IPS-18c (cell line): ENCODE measurements around the gene UBE2G1.
"Not testable (repeated sequence)": the region's sequence is repeated elsewhere in the genome, so short reads cannot be mapped to it uniquely, and the experiment has no call there.

Experiments
- H3K4me3 ChIP-seq: 2 replicates; pipeline ENCODE4 v1.7.0; 2013; ENCODE audit warnings: low read depth, mild to moderate bottlenecking, low read length, moderate library complexity; ENCODE audit not compliant: insufficient read depth
- H3K9me3 ChIP-seq: one replicate; pipeline ENCODE4 v1.6.1; 2013; ENCODE audit warnings: mild to moderate bottlenecking, low read length, moderate library complexity; ENCODE audit not compliant: control insufficient read depth, insufficient read depth

Gene UBE2G1

DNA sequence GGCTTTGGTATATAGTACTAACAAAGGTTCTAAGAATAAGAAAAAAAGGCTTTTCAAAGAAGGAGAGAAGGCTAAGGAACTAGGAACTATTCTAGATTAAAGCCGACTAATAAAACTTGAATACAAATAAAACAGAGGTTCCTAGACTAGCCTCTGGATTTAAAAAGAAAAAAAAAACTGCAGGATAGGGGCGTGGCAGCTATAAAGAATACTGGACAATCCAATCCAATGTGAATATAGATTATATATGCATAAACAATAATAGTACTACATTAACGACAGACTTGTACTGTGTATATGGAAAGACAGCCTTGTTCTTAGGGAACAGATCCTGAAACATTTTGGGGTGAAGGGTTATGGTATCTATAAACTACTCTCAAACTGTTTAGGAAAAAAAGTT lies 78.8 kb downstream of the UBE2G1 start:
- no peaks in the 10 kb centered on the region for H3K9me3 ChIP-seq
- no peak overlapping the region for H3K4me3 ChIP-seq

DNA sequence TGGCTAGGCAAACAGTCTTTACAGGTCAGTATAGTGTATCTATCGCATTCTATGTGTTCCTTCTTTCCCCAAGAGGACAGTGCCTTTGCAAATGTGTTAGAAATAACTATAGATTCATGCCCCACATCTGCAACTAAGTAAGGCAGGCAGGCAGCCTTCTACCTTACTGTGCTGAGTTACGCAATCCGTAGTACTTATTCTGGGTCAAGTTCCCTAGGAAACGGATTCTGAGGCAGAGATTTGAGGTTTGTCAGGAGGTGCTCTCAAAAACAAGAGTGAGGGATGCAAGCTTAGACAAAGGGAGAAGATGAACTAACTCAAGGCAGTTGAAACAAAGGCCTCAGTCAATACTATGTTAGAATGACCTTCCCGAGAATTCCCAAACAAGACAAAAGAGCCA lies 90.0 kb downstream of the UBE2G1 start:
- Histone ChIP-seq H3K9me3 (no peaks in the 10 kb centered on the region), H3K4me3 (no peak overlapping the region)

DNA sequence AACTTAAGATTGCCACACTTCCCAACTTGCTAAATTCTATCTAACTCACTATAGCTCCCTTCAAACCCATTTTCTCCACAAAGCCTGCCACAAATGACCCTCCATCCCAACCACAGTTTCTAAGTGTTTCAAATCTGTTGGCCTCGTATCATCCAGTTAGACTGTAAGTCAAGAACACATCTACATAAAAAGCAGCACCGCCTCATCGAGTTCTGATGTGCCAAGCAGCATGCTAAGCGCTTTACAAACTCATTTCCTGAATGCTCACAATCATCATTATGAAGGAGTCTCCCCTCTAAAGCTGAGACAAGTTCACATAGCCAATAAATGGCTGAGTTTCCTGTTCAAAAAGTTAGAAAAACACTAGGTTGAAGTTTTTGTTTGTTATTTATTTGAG lies 93.5 kb downstream of the UBE2G1 start:
- H3K9me3 ChIP-seq, result no peaks in the 10 kb centered on the region
- H3K4me3 ChIP-seq, result no peak overlapping the region

DNA sequence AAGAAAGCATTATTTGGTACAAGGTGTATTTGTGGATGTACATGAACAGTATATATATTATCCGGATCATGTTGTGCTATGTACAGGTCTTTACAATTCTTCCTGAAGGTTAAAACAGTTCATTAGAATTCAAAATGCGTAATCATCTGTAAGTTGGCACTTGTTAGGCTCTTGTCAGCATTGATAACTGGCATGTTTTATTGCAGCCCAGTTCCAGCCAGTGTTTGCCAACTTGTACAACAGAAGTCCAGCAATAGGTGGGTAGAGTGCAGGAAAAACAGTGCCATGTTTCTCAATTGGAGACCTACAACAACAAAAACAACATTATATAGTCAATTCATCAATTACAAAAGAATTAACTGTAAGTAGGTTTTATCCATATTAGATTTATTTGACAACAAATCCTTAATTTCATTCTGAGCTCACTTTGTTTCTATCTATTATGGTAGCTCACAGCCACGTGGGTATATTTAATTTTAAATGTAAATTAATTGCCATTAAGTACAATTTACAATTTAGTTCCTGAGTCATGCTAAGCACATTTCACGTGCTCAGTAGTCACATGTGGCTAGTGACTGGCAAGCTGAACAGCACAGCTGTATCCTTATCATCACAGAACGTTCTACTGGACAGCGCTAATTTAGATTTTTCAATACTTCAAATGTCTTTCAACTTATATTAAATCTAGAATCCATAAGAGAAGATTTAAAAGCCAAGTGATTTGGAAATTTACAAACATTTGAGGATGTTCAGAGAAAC lies 94.1 kb downstream of the UBE2G1 start:
- no peak overlapping the region for H3K4me3 ChIP-seq
- H3K9me3 ChIP-seq, result no peaks in the 10 kb centered on the region

DNA sequence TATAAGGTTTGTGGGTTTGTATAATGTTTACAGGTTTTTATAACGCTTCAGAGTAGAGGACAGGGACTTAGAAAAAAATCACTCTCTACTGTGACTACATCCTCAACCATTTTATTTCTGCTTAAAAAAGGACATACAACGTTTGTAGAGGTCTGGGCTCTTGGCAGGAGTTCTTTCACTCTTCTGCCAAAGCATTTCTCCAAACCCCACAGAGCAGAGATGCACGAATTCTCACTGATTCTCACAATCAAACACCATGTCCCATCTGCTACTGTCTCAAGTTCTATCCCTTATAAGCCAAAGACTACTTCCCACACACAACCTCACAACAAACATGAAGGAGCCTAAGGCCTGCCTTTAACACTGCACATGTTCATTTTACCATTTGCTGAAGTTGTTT lies 95.7 kb downstream of the UBE2G1 start:
- H3K4me3 ChIP-seq, result no peak overlapping the region
- no peaks in the 10 kb centered on the region for H3K9me3 ChIP-seq

DNA sequence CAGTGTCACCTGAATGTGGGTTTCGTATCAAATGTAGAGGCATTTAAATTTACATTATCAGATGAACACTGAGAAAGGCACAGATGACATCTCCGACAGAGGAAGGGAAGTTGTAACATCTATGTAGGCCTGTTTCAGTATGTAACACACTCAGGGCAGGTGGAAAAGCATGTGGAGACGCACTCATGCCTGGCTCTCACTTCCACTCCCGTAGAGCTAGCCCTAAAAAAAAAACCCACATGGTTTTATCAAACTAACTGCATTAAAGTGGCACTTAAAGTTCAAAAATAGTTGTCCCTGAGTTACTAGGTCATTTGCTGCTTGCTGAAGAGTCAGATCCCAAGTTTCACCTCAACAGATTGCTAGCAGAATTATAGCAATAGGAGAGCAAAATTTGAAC lies 96.6 kb downstream of the UBE2G1 start:
- Histone ChIP-seq H3K4me3 (no peak overlapping the region), H3K9me3 (no peaks in the 10 kb centered on the region)

DNA sequence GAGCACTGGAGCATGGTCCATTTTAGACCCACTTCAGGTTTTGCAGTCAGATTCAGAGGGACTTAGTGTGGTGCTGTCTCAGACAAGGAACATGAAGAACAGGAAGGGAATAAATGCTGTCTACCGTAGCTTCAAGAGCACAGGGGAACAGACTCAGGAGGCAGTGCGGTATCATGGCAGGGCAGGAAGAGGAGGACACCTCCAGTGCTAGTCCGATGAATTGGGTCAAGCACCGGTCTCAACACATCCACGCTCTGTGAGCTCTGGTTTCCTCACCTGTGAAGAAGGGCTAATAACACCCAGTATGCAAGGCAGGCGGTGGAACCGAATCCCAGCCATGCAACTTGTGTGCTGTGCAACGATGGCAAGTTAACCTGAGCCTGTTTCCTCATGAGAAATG lies 99.1 kb downstream of the UBE2G1 start:
- Histone ChIP-seq H3K4me3 (no peak overlapping the region), H3K9me3 (no peaks in the 10 kb centered on the region)

DNA sequence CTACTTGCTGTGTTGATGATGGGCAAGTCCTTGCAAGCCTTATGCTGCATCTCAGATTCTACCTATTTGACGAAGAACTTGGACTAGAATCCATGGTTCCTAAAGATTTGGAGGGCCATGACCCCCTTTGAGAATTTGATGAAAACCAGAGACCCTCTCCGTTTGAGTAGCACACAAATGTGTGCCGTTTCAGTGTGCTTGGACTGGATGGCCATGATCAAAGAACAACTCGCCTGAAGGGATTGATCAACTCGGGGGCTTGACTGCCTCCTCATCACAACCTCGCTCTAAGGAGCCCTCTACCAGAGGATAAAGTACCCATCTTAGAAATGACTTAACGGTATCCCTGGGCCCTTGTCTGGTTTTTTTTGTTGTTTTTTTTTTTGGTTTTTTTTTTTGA lies 99.9 kb downstream of the UBE2G1 start:
- Histone ChIP-seq H3K9me3 (no peaks in the 10 kb centered on the region), H3K4me3 (no peak overlapping the region)

DNA sequence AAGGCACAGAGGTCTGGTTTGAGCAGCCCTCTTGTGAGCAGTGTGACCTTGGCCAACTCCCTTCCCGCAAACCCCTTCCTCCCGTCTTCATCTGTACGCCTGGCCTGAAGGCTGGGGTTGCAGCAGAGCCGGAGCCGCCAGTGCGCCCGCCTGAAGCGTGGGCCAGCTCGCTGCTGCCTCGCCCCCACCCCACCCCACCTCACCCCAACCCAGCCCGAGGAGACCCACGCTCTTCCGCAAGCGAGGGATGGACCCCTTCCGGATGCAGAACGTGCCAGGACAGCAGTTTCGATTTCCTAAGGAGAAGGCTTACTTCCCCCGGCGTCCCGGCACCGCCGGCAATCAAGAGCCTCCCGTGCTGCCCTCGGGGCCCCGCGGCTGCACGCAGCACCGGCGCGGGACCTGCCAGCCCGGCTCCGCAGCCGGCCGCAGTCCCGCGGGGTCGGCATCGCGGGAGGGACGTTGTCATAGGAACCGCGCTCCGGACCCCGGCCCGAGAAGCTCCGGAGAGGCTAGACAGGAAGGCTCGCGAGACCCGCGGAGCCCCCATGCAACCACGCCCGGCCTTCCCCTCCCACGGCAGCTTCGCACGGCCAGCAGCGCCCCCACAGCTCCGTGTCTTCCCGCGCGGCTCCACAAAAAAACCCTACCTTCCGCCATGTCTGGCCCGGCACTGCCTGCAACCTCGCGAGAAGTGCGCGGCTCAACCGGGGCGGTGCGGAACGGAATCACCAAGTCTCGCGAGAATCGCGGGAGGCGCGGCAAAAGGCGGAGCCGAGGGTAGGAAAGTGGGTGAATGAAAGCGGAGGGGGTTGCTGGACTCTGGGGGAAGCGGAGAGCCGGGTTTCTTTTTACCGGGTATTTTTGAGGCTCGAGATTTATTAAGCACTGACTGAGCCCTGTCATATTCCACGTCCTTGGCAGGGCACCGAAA lies 102.9 kb downstream of the UBE2G1 start, which contains the start of gene ANKFY1:
Gene ANKFY1 (minus strand): TSS at position 698 of the 934 bp plus-strand sequence. CDS start 38 bp downstream, at position 660.
- H3K9me3 ChIP-seq, result peaks cover 3% of the 10 kb centered on the region
- peak within 1 kb of the TSS; percentile 97 for H3K4me3 ChIP-seq

DNA sequence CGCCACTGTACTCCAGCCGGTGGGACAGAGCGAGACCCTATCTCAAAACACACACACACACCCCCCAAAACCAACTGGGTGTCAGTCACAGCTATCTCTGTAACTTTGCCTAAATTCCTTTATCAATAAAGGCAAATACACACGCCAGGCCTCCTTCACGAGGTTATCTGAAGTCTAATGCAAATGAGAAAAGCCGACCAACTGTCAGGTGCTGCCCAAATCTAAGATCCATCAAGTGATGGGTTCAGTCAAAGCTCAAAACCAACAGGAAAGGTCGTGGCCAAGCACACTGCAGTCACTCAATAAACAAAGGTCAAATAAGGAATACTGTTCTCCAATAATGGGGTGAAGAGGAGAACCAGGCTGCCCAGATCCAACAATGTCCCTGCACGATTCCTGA lies 103.8 kb downstream of the UBE2G1 start:
- Histone ChIP-seq H3K9me3 (peaks cover 3% of the 10 kb centered on the region), H3K4me3 (peak overlapping the region; percentile 97)

DNA sequence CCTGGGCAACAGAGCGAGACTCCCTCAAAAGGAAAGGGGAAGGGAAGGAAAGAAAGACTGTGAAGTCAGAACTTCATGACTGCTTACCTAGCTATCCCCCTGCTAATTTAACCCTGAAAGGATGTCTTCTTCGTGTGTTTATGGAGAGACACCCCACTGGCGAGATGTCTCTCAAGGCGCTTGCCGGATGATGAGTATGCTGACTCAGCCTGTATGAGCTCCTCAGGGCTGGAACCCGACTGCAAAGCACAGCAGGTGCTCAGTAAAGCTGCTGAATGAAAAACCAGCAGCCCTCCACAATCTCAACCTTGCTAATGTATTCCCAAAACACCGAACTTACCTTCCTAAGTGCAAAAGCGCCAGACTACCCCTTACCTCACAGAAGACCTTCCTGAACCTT lies 105.0 kb downstream of the UBE2G1 start:
- Histone ChIP-seq H3K4me3 (no peak overlapping the region), H3K9me3 (peaks cover 3% of the 10 kb centered on the region)

DNA sequence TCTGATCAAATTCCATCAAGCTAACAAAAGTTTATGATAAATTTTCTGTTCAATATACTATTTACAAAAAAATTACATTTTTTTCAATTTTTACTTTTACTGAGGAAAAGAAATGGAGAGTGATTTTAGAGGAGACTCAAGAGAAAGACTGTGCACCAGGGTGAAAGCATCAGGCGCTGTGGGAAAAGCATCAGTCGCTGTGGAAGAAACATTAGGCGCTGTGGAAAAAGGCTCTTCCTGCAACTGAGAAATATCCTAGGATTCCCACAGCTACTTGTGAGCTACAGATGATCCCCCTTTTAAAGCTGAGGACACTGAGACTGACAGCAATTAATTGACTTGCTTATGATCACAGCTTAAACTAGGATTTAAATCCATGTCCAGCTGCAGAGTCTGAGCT lies 107.6 kb downstream of the UBE2G1 start:
- Histone ChIP-seq H3K4me3 (no peak overlapping the region), H3K9me3 (peaks cover 5% of the 10 kb centered on the region)

DNA sequence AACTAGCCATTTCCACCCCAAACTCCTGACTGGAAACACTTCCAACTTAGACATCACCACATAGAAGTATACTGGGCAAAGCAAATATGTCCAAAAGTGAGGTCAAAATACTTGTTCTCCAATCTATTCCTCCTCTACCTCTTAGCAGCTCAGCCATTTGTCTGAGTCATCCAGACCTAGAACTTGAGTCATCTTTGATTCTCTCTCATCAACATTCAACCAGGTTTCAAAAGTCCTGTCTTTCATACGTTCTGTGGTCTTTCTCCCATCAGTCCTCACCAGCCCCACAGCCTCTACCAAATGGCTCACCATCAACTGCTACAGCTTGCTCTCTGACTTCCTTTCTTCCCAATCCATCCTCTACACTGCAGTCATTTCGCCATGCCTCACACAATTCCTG lies 109.5 kb downstream of the UBE2G1 start:
- peaks cover 5% of the 10 kb centered on the region for H3K9me3 ChIP-seq
- H3K4me3 ChIP-seq, result no peak overlapping the region

DNA sequence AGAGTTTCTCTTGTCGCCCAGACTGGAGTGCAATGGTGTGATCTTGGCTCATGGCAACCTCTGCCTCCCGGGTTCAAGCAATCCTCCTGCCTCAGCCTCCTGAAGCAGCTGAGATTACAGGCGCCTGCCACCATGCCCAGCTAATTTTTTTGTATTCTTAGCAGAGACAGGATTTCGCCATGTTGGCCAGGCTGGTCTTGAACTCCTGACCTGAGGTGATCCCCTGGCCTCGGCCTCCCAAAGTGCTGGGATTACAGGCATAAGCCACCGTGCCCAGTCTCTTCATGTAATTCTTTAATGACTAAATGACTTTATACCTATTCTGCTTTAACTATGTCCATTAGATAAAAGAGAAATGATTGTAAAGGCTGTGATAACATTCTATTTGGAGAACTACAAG lies 111.2 kb downstream of the UBE2G1 start:
- not testable (repeated sequence) for H3K4me3 ChIP-seq

DNA sequence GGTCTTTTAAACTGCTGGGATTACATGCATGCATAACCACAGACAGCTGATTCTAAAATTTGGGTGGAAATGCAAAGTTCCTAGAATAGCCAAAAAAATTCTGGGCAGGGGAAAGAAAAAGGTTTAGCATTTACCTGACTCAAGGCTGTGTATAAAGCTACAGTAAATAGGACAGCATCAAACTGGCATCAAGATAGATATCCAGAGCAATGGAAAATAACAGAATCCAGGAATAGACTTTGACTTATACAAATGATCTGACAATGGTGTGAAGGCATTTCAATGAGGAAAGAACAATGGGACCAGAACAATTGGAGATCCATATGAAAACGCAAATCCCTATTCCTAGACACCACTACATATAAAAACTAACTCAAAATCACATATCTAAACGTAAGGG lies 115.6 kb downstream of the UBE2G1 start:
- Histone ChIP-seq H3K4me3 (no peak overlapping the region), H3K9me3 (peaks cover 4% of the 10 kb centered on the region)

More for the DNA sequence above, 111.2 kb downstream of the UBE2G1 start:
- not testable (repeated sequence) for H3K9me3 ChIP-seq

DNA sequence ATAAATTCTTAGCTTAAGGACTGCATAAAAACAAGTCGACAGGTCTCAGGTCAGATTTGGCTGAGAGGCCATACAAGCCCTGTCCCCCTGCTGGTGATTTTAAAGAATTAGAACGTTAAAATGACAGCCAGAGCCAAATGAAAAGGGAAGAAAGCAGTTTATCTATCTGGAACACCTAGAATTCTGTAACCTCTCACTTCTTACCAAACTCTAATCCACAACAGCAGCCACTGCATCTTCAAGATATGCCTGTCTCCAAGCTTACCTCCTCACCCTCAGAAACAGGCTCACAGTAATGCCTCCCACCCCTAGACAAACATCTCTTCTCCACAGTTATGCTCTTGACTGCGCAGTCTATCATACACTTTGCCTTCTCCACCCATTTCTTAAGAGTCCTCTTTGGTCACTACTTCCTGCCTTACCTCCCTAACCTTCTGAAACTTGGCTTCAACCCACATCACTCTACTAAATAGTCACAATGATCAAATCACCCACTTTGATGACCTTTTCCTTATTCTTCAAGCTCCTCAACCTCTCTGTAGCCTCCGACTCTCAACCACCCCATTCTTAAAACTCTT lies 116.9 kb downstream of the UBE2G1 start:
- Histone ChIP-seq H3K9me3 (peaks cover 4% of the 10 kb centered on the region), H3K4me3 (no peak overlapping the region)

DNA sequence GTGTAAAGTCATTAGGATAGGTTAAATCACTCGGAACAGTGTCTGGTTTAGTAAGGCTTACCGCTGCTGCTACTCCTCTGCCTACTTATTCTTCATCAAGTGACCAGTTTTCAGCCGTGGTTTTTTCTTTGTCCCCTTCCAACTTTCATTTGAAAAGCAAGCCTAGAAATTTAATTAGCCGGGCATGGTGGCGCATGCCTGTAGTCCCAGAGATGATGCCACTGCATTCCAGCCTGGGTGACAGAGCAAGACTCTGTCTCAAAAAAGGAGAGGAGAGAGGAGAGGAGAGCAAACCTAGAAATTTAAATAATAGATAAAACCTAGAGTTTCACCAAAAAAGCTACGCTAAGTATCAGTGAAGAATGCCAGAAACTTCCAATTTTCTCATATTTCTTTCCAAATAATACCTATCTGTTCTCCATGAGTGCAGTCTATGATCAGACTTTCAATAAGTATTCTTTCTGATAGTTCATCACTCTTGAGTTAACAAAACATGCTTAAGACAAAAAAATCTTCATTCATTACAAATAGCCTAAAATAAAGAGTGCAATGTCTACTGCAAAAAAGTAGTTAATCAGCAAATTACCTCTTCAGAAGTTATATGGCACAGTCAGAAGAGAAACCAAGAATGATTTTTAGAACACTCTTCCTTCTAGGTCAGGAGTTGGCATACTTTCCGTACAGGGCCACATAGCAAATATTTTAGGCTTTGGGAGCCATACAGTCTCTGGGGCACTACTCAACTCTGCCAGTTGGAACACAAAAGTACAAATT lies 117.8 kb downstream of the UBE2G1 start:
- no peak overlapping the region for H3K4me3 ChIP-seq

More for the DNA sequence above, 117.8 kb downstream of the UBE2G1 start:
- H3K9me3 ChIP-seq, result peaks cover 2% of the 10 kb centered on the region
